PC-3 (cell line): ENCODE measurements around the gene PLD4. TPM values are rescaled to one million over a fixed set of nuclear protein-coding genes. Genes with fewer than 3 reads are reported as not detected.
A peak's percentile ranks its signal among the peaks of the same experiment; 100 is the strongest.

Experiments used
- ATAC-seq: fragments of 200-7000 bp; cut with Tn5 transposase; 2 replicates; pipeline ENCODE4 v1.9.1; 2020; ENCODE audit warnings: mild to moderate bottlenecking, moderate library complexity
- BruUV-seq: library from RNA; stranded (reverse); fragments of 400-500 nt; replicated peaks from 2 replicates; lab custom pipeline; 2021; lab: Mats Ljungman, UMichigan
- CTCF ChIA-PET: fragments of 300-600 bp; sonication (Branson Sonifier 250); formaldehyde crosslinking; loops from one replicate; lab custom pipeline; 2022; ENCODE audit warnings: antibody characterized with exemption; lab: Charles Lee
- POLR2A ChIA-PET: fragments of 300-600 bp; sonication (Branson Sonifier 250); formaldehyde crosslinking; loops from one replicate; lab custom pipeline; 2022; ENCODE audit warnings: antibody characterized with exemption; ENCODE audit not compliant: unreplicated experiment; lab: Charles Lee
- DNase-seq: peaks from one replicate; pipeline ENCODE4 v3.0.0-alpha.2; 2015
- H2AFZ ChIP-seq: fragments of 300-600 bp; sonication (generic); 2 replicates; pipeline ENCODE4 v1.6.0; 2016; ENCODE audit warnings: antibody characterized with exemption, low read length
- H3F3A ChIP-seq: fragments of 300-600 bp; sonication (generic); one replicate; pipeline ENCODE4 v1.6.0; 2017; ENCODE audit warnings: antibody characterized with exemption, low read length, control low read depth, mild to moderate bottlenecking; ENCODE audit not compliant: unreplicated experiment
- H3K27ac ChIP-seq: fragments of 300-600 bp; sonication (generic); 2 replicates; pipeline ENCODE4 v1.5.1; 2016; ENCODE audit warnings: mild to moderate bottlenecking, low read length
- H3K27me3 ChIP-seq: fragments of 300-600 bp; sonication (generic); 2 replicates; pipeline ENCODE4 v1.6.1; 2016; ENCODE audit warnings: low read length, mixed read lengths
- H3K36me3 ChIP-seq: fragments of 300-600 bp; sonication (generic); 2 replicates; pipeline ENCODE4 v1.6.1; 2016; ENCODE audit warnings: low read depth, mixed run types, low read length, mixed read lengths
- H3K4me1 ChIP-seq: fragments of 300-600 bp; sonication (generic); 2 replicates; pipeline ENCODE4 v1.5.1; 2016; ENCODE audit warnings: low read length; ENCODE audit not compliant: insufficient read depth
- H3K4me2 ChIP-seq: fragments of 300-600 bp; sonication (generic); 2 replicates; pipeline ENCODE4 v1.6.0; 2016; ENCODE audit warnings: low read length
- H3K4me3 ChIP-seq: fragments of 300-600 bp; sonication (generic); 2 replicates; pipeline ENCODE4 v1.5.1; 2016; ENCODE audit warnings: mild to moderate bottlenecking, low read length, mixed read lengths
- H3K79me2 ChIP-seq: fragments of 300-600 bp; sonication (generic); 2 replicates; pipeline ENCODE4 v1.6.1; 2017; ENCODE audit warnings: low read length, mixed read lengths
- H3K9ac ChIP-seq: fragments of 300-600 bp; sonication (generic); 2 replicates; pipeline ENCODE4 v1.6.0; 2016; ENCODE audit warnings: mild to moderate bottlenecking, low read length
- H3K9me2 ChIP-seq: fragments of 300-600 bp; sonication (generic); replicated peaks from 2 replicates; pipeline ENCODE4 v1.6.1; 2016; ENCODE audit warnings: mixed run types, low read length, mixed read lengths
- H3K9me3 ChIP-seq: fragments of 300-600 bp; sonication (generic); 2 replicates; pipeline ENCODE4 v1.6.1; 2016; ENCODE audit warnings: low read length, mixed read lengths
- H4K20me1 ChIP-seq: fragments of 300-600 bp; sonication (generic); 2 replicates; pipeline ENCODE4 v1.6.1; 2016; ENCODE audit warnings: low read length, mixed read lengths
- CTCF ChIP-seq: fragments of 300-600 bp; sonication (generic); conservative IDR thresholded peaks from 2 replicates; pipeline ENCODE4 v1.5.1; 2017; ENCODE audit warnings: antibody characterized with exemption, low read depth, mild to moderate bottlenecking, low read length
- EZH2 ChIP-seq: fragments of 300-600 bp; sonication (generic); IDR thresholded peaks from one replicate; pipeline ENCODE4 v1.6.1; 2017; ENCODE audit warnings: antibody characterized with exemption, mild to moderate bottlenecking, low read length; ENCODE audit not compliant: unreplicated experiment
- EZH2phosphoT487 ChIP-seq: fragments of 300-600 bp; sonication (generic); IDR thresholded peaks from 2 replicates; pipeline ENCODE4 v1.6.1; 2018; ENCODE audit warnings: mild to moderate bottlenecking, antibody characterized with exemption, low read length, borderline replicate concordance
- intact Hi-C: fragments of 100-400 bp; cut with micrococcal nuclease; formaldehyde crosslinking; loops from 2 replicates; pipeline ENCODE4 v1.9.0; 2023
- total RNA-seq: library from RNA; depleted of rRNA; stranded (reverse); fragments of >200 nt; gene quantifications from 2 replicates; pipeline ENCODE4 v1.2.3, GENCODE V29; 2014

PLD4 gene
- total RNA-seq, 1 experiment from 2014 or later = 0.04 TPM

- no peaks in the 10 kb centered on the region for H3K27me3 ChIP-seq
- H3F3A ChIP-seq = no peaks in the 10 kb centered on the region
- ATAC-seq (no peak), DNase-seq (no peak)
- no peak overlapping the region for H2AFZ ChIP-seq
- BruUV-seq = TSS peak; percentile 4
- intact Hi-C loops = loop anchor here (2.0 to 5.0 kb wide), 2 partner anchors 39 to 75 kb away; no protein-coding TSS in a partner anchor
- peaks cover 30% of the 10 kb centered on the region for H3K79me2 ChIP-seq
- peaks cover 96% of the 10 kb centered on the region for H3K4me1 ChIP-seq
- CTCF ChIA-PET = no interaction called here
- no peaks in the 10 kb centered on the region for H4K20me1 ChIP-seq
- no peaks in the 10 kb centered on the region for H3K9me2 ChIP-seq
- no peaks in the 10 kb centered on the region for H3K9me3 ChIP-seq
- TF ChIP-seq EZH2 (no peak), CTCF (no peak), EZH2phosphoT487 (no peak)
- POLR2A ChIA-PET = interaction anchor here (1.5 to 2.5 kb wide), 2 partner anchors 49 to 53 kb away, joined by 8 to 9 read pairs; partner anchors contain the start of gene CDCA4
- H3K4me3 ChIP-seq = peak overlapping the region; percentile 35; the same call in 1 of the 2 replicates
- H3K36me3 ChIP-seq = no peaks in the 10 kb centered on the region
- H3K27ac ChIP-seq = peak overlapping the region; percentile 92
- H3K4me2 ChIP-seq = peak overlapping the region; percentile 81
- peak overlapping the region; percentile 78 for H3K9ac ChIP-seq
Measured at GRCh38 chr14:104971447-104972240, 47.0 kb downstream of the PLD4 start.

GRCh38 chr14:104972301-104973134, 47.8 kb downstream of the PLD4 start:
- Histone ChIP-seq H3K4me2 (peak overlapping the region; percentile 81), H4K20me1 (no peaks in the 10 kb centered on the region), H3K9ac (peak overlapping the region; percentile 78), H3K79me2 (peaks cover 39% of the 10 kb centered on the region), H3K36me3 (no peaks in the 10 kb centered on the region), H3K4me1 (peaks cover 96% of the 10 kb centered on the region), H3K9me3 (no peaks in the 10 kb centered on the region), H3K4me3 (peak overlapping the region; percentile 37; the same call in 1 of the 2 replicates), H3K27me3 (no peaks in the 10 kb centered on the region), H3K9me2 (no peaks in the 10 kb centered on the region), H3K27ac (peak overlapping the region; percentile 92), H2AFZ (no peak overlapping the region), H3F3A (no peaks in the 10 kb centered on the region)
- POLR2A ChIA-PET = interaction anchor here (0.7 to 2.5 kb wide), 7 partner anchors 13 to 55 kb away, joined by 3 to 8 read pairs (median 4); partner anchors contain the start of gene CLBA1
- CTCF ChIA-PET = interaction anchor here (0.7 to 1.9 kb wide), 4 partner anchors 13 to 55 kb away, joined by 3 to 7 read pairs (median 4); partner anchors contain the start of gene CLBA1
- intact Hi-C loops = loop anchor here (1.0 to 5.0 kb wide), 3 partner anchors 40 to 76 kb away; no protein-coding TSS in a partner anchor
- TSS peak; percentile 52 for BruUV-seq
- ATAC-seq (peak; percentile 40), DNase-seq (peak; percentile 97)
- peak; percentile 36; the same call in 1 of the 2 replicates for TF ChIP-seq CTCF
- peak; percentile 80 for TF ChIP-seq EZH2phosphoT487
- TF ChIP-seq EZH2 = no peak
